NK-92 treated with Interleukin-12 subunit alpha and Interleukin-12 subunit beta, amount 100 ng/mL, for 24 hours (cell line): ENCODE measurements around the gene JADE1.

Experiments
- DNase-seq: peaks from one replicate; lab custom pipeline; 2025; lab: John Stamatoyannopoulos, UW

JADE1 gene

GRCh38 chr4:128809477-128810330, at the start of gene JADE1:
JADE1 (plus strand) TSS chr4:128809700; CDS start chr4:128831759, 22,059 bp downstream.
- DNase-seq, result peak; percentile 83

DNA sequence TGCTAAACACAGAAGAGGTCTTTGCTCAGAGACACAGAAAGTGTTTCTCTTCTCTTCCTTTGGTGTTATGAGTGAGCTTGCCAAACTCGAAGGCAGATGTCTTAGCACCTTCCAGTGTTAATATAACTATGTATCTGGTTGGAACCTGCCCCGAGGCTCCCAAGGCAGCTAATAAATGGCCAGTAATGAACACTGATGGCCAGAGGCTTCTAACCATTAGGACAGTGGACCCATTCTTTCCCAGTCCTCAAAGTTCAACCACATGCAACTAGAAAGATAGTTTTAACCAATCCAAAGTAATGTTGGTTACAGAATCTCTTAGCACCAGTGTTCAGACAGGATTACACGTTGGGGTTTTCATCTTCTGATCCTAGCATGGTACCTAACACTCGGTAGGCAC, 42.7 kb upstream of the JADE1 start:
- DNase-seq, result no peak

DNA sequence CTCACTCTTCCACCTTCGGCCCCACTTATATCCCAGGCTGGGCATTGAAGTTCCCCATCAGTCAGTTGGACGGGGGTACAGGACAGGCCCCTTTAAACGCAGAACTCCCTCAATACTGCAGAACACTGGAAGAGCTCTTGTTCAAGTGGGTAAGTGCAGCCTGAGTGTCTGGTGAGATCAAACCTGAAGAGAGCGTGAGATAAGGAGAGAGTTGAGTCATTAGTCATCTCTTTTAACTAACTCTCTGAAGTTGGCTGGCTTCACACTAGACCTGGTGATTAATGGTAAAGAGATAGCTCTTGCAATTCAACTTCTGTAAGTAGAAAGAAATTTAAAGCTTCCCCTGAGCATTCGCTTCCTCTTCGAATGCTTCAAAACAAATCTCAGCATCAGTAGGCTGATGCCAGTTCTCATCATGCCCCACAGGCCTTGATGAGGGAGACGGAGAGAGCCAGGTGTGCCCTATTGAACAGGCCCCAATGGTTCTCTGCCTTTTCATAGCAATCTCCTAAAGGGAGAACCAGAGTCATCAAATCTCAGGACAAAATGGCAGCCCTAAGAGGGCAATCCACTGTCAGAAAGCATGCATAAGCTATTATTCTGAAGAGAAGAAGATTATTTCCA, 41.0 kb upstream of the JADE1 start:
- DNase-seq, result no peak

GRCh38 chr4:128769011-128769410, 40.5 kb upstream of the JADE1 start:
- no peak for DNase-seq

GRCh38 chr4:128770807-128771206, 38.7 kb upstream of the JADE1 start:
- DNase-seq, result no peak

DNA sequence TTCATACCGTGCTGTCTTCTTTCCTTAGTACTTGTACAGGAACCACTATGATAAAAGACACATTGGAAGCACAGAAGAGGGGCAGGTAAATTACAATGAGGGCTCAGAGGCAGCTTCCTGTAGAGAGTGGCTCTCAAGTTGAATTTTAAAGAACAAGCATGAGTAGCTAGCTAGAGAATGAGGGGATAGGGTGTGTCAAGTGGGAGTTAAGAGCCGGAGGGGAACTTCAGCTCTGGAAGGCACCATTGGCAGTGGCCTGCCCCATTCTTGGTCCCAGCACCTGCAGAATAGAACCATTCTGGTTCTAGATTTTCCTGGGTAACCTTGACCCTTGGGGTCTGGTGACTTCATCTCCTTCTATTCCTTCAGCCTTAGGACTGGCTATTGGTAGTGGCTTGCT, 34.0 kb upstream of the JADE1 start:
- no peak for DNase-seq

GRCh38 chr4:128775916-128776315, 33.6 kb upstream of the JADE1 start:
- DNase-seq, result no peak

- DNase-seq, result no peak
Measured at GRCh38 chr4:128776794-128777216, 32.7 kb upstream of the JADE1 start.

GRCh38 chr4:128780688-128781087, 28.8 kb upstream of the JADE1 start:
- no peak for DNase-seq

DNA sequence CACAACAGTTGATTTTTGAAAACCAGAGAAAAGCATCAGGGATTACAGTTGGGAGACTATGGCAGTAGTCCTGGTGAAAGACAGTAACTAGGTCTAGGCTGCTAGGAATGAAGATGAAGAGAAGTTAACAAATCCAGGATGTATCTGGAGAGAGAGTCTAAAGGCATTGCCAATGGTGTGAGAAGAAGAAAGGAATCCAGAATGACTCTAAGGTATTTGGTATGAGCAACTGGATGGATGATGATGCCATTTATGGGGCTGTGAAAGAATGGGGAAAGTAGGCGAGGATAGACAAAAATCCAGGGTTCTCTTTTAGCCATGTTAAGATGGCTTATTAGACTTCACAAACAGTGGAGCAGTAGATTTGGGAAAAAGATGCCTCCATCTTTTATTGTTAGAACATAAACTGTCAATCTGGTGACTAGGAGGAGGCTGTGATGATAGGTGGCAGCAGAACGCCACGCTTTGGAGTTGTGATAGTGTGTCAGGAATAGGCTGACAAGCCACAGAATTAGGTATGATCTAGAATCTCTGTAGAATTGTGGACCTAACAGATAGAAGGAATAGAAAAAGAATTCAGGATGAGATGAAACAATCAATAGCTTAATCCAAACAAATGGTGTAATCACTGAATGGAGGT, 27.3 kb upstream of the JADE1 start:
- no peak for DNase-seq

GRCh38 chr4:128782875-128783614, 26.5 kb upstream of the JADE1 start:
- DNase-seq, result no peak

DNA sequence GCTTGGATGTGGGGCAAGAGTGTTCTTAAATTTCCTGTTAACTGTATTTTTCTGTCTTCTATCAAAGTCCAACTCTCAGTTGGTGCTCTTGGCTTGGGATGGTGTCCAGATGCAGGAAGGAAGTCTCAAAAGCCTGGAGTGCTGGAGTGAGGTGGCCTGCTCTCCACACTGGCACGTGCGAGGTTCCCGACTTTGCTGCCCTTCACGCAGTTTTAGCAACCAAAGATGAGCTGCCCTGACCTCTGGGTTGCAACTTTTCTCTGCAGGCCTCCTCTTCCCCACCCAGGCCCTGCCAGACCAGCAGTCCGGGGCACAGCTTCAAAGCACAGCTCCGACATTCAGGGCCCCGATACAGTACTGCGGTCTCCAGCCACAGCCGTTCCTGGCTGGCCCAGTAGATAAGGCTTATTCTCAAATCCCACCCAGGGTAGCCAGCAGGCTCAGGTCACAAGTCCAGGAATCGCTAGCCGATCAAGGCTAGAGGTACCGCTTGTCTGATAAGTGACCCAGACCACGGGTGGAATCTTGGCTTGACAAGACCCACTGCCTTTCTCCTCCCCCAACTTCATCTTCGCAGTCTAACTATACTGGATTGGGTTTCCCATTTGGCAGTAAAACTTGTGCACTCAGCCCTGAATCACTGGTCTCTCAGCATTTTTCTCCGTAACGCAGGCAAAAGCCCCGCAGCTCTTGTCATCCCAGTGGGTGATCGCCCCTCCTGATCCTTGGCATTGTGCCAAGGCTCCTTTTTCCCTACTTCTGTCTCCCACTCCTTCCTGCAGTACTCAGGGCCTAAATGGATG, 21.8 kb upstream of the JADE1 start:
- no peak for DNase-seq

GRCh38 chr4:128793859-128794672, 15.4 kb upstream of the JADE1 start:
- DNase-seq, result no peak

GRCh38 chr4:128796934-128797333, 12.6 kb upstream of the JADE1 start:
- no peak for DNase-seq

- no peak for DNase-seq
Measured at GRCh38 chr4:128800284-128800683, 9.2 kb upstream of the JADE1 start.

GRCh38 chr4:128800701-128801284, 8.7 kb upstream of the JADE1 start:
- no peak for DNase-seq

- no peak for DNase-seq
Measured at GRCh38 chr4:128802680-128803628, 6.5 kb upstream of the JADE1 start.

DNA sequence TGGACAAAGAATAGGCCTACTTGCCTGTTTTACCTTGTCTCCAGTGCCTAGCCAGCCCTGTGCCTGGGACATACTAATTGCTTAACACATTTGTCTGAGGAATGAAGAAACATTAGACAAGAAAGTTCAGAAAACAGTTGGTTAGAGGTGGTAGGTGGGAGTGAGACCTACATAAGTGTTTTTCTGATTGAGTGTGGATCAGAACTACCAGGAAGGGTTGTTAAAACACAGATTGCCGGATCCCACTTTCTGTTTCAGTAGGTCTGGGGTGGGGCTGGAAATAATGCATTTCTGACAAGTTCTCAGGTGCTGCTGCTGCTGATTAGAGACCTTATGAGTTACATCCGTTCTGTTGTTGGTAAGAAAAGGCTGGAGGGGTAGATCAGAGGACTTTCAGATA, 5.7 kb upstream of the JADE1 start:
- no peak for DNase-seq

DNA sequence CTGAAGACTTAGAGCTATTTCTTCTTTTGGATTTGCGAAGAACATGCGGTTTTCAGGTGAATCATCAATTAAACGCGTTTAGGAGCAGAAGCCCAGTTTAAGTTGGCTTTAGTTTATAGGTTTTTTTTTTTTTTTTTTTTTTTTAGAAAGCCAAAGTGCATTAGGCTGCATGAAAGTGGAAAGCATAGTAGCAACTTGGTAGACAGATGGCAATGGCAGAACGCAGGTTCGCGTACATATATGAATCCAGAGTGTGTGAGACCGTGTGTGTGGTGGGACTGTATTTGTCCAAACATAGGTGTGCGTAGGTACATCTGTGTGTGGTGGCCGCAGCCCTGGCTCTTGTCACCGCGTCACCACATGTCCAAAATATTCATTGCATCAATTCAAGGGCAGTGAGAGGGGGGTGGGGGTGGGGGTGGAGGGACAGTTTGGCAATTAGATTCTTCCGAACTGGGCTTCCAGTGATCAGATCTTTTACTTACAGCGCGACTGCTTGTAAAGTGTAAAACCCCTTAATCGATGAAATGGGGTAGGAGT, 901 bp downstream of the JADE1 start:
- peak; percentile 11 for DNase-seq
